Right forelimb (tissue), 1 donor: ENCODE data around the gene ITGA4.
"Not testable (repeated sequence)": the region's sequence is repeated elsewhere in the genome, so short reads cannot be mapped to it uniquely, and the experiment has no call there.

Source experiments
- DNase-seq: peaks from one replicate; pipeline ENCODE4 v3.0.0-alpha.2; 2018

The ITGA4 gene

DNA sequence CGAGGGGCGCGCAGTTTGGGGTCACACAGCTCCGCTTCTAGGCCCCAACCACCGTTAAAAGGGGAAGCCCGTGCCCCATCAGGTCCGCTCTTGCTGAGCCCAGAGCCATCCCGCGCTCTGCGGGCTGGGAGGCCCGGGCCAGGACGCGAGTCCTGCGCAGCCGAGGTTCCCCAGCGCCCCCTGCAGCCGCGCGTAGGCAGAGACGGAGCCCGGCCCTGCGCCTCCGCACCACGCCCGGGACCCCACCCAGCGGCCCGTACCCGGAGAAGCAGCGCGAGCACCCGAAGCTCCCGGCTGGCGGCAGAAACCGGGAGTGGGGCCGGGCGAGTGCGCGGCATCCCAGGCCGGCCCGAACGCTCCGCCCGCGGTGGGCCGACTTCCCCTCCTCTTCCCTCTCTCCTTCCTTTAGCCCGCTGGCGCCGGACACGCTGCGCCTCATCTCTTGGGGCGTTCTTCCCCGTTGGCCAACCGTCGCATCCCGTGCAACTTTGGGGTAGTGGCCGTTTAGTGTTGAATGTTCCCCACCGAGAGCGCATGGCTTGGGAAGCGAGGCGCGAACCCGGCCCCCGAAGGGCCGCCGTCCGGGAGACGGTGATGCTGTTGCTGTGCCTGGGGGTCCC, at the start of gene ITGA4:
ITGA4 (plus strand) TSS at position 266 of the 620 bp plus-strand sequence; CDS start at position 535, 269 bp downstream.
- DNase-seq, result peak; percentile 88

- DNase-seq, result no peak
These were observed 48.3 kb upstream of the ITGA4 start for GRCh38 chr2:181408861-181409260.

DNA sequence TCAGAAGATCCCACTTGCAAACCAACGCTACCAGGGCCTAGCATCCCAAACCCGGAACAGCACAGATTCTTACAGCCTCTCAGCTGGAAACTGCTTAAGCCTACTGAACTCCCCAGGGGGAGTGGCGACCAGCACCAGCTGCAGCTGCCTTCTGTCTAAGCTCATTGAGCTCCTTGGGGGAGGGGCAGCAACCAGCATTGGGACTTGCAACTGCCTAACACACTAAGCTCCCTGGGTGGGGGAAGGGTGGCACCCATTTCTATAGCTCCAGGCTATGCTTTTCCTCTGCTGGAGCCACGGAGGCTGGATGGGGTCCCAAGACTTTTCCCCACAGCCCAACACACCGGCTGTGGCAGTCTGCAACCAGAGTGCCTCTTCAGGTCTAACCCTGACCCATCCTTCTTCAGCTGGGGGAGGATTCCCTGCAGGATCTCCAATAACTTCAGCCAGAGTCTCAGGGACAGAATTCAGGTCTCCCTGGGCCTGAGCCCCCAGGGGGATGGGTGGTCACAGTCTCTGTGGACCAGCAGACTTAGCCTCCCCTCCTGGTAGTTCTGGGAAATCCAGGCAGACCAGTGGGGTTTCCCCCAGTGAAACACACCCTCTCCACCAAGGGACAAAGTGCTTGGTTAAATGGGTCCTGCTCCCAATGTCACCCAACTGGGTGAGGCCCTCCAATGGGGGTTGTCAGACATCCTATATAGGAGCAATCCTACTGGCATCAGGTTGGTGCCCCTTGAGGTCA, 45.9 kb upstream of the ITGA4 start:
- no peak for DNase-seq

DNA sequence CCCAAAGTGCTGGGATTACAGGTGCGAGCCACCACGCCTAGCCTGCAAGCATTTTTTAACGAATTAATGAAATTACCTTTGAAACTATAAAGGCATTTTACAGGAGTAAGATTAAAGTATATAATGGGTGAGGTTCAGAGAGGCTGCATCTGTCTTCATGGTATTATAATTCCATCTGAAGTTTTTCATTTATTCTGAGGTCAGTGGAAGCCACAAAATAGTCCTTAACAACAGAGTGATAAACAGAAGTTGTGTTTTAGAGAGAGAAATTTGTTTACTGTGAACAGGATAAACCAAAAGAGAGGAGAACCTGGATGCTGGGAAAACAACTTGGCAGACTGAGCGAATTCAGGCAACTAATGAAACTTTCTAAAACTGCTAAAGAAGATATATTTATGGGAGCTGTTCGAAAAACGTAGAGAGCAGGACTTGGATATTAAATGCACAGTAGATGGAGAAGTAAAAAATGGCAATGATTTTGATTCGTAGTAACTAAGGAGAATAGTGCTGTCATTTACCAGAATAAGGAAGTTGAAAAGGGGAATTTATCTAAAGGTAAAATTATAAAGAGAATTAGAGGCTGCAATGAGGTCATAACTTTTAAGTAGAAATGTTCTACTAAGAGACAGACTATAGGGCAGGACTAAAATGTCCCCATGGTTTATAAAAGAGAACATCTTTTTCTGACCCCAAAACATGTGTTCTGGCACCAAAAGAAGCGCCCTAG, 37.9 kb upstream of the ITGA4 start:
- DNase-seq, result no peak

DNA sequence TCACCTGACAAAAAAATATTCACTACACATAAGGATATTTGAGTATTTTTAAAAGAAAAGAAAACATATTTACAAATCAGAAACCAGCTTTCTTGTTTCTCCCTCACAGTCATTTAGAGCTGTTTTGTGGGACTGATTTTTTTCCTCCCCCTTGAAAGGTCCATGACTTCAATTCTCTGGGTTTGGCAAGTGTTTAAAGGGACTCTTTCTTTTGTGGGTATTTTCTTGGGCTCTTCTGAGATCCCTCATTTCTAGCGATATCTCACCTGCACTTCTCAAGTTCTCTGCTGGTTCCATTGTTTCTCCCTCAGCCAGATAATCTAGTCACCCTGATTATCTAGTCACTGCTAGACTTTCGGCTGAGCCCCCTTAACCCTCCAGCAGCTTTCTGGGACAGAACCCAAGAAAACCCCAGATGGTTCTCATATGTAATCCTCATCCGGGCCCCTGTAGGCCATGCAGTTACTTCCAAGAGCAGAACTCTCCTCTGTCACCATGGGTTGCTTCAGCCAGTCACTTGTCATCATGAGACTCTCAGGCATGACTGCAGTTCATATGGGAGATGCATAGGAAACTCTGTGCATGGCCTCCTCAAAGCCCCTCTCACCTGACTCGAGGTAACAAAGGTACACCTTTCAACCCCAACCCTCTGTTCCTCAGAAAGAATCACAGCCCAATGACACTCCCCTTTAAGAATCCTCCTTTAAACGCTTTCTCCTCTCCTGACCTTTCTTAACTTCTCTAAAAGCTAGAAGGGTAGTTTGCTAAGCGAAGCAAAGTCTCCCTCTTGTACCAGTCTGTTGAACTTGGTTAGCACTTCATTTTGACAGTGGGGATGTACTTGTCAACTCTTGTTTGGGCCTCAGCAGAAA, 36.7 kb upstream of the ITGA4 start:
- DNase-seq, result no peak

GRCh38 chr2:181421131-181421458, 36.1 kb upstream of the ITGA4 start:
- DNase-seq, result no peak

GRCh38 chr2:181421464-181421863, 35.7 kb upstream of the ITGA4 start:
- DNase-seq, result no peak

DNA sequence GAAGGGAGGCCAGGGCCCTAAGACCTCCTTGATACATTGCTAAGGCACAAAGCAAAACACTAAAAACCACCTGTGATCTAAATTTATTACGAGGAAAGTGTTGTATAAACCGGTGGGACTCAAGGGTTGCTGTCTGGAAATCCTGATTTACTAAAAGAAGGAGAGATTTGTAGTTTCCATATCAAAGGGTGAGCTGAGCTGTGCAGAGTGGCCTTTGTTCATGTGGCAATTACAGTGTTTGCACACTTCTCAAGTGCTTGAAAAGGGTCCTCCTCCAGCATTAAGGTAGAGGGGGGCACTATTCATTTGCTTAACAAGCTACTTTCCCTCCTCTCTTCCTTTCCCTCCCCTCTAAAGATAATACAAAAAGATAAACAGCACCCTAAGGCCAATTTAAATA, 30.5 kb upstream of the ITGA4 start:
- DNase-seq, result no peak

DNA sequence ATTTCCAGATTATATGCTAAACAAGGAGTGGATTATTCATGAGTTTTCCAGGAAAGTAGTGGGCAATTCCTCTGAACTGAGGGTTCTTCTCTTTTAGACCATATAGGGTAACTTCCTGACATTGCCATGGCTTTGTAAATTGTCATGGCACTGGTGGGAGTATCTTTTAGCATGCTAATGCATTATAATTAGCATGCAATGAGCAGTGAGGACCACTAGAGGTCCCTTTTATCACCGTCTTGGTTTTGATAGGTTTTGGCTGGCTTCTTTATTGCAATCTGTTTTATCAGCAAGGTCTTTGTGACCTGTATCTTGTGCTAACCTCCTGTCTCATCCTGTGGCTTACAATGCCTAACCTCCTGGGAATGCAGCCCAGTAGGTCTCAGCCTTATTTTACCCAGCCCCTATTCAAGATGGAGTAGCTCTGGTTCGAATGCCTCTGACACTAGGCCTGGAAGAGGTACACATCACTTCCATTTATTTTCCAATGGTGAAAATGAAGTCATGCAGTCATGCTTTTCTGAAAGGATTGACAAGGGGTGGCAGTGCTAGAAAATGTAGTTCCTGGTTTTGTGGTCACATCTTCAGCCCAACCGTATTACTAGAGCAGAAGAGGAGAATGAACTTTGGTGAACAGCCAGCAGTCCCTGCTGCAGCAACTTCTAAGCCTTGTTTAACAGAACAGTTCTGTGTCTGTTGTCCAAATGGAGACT, 26.6 kb upstream of the ITGA4 start:
- DNase-seq, result no peak

- DNase-seq, result no peak
These were observed 25.5 kb upstream of the ITGA4 start for GRCh38 chr2:181431674-181432073.

DNA sequence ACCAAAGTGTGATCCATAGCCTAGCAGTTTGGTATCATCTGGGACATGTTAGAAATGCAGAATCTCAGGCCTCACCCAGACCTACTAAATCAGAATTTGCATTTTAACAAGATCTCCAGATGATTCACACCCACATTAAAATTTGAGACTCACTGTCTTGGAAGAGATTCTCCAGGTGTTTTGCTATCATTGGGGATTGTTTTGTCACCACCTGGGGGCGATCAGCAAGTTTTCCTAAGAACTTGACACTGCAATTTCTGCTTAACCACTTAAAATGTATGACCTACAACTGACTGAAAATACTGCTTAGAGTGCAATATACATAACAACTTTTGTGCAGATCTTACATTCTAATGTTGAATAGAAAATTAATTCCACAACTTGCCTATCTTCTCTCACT, 18.9 kb upstream of the ITGA4 start:
- DNase-seq, result no peak

DNA sequence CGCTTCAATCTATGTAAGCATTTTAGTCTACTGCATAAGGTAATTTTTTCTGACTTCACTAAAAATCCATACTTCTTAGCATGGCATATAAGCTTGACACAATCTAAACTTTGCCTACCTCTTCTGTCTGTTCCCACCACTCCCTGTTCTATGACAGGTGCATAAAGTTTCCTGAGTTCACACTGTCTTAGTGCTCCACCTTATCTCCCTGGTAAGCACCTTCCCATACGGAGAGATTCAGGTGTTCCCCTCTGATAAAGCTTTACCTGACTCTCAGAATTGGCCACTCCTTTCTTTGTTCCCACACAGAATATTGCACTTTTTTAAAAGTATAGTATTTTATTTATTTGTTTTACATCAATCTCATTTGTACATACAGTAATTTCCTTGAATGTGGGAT, 16.8 kb upstream of the ITGA4 start:
- DNase-seq, result no peak

GRCh38 chr2:181440919-181441318, 16.3 kb upstream of the ITGA4 start:
- no peak for DNase-seq

- no peak for DNase-seq
These were observed 15.5 kb upstream of the ITGA4 start for GRCh38 chr2:181441670-181442069.

- no peak for DNase-seq
These were observed 12.5 kb upstream of the ITGA4 start for GRCh38 chr2:181444654-181445053.

- no peak for DNase-seq
These were observed 10.2 kb upstream of the ITGA4 start for GRCh38 chr2:181446985-181447384.

DNA sequence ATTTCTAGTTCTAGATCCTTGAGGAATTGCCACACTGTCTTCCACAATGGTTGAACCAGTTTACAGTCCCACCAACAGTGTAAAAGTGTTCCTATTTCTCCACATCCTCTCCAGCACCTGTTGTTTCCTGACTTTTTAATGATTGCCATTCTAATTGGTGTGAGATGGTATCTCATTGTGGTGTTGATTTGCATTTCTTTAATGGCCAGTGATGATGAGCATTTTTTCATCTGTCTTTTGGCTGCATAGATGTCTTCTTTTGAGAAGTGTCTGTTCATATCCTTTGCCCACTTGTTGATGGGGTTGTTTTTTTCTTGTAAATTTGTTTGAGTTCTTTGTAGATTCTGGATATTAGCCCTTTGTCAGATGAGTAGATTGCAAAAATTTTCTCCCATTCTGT, 7.9 kb upstream of the ITGA4 start:
- not testable (repeated sequence) for DNase-seq

DNA sequence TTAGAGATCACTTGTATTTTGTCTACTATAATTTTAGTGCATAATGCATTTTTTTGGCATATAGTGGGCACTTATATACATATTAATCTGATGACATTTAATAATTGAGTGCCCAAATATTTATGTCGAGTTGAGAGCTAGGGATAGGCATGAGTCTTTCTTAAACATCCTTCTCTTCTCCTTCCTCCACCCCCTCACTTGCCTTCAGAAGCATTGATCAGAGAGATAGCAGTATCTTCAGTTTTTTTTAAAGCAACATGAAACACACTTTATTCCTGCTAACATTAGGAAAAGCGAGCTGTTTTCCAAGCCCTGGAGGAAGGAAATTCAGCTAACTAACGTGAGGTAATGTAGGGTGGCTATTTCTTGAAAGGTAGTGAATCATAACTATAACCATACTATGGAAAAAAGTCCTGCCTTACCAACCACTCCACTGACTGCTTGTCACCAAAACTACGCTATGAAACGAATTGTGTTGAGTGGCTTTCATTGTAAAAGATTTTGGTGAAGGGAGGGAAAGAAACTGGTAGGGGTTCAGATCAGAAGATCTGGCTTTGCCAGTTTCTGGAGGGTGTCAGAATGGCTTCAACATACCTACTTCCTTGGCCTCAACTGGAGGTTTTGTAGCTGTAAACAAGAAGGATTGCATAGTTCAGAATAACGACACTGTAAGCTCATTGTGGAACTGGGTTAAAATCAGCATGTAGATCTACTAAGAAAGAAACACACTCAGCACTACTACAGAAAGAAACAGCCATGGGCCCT, 2.3 kb upstream of the ITGA4 start:
- no peak for DNase-seq

GRCh38 chr2:181456660-181457120, 496 bp upstream of the ITGA4 start:
- DNase-seq, result no peak

GRCh38 chr2:181457741-181458425, 697 bp downstream of the ITGA4 start:
- peak; percentile 56 for DNase-seq

DNA sequence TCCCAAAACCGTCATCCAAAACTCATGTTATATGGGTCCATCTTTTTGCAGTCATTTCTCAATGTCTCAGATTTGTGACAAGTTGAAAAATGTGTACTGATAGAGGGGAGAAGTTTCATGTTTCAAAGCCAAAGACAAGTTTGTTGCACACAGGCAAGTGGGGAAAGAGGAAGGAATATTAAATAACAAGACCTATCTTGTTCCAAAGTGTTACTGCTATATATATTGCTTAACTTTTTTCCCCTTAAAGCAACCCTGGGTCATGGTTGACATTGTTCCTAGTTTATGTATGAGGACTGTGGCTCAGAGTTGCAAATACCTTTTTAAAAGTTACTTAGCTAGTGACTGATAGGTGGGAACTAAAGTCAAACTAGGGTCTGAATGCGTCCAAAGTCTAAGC, 1.7 kb downstream of the ITGA4 start:
- DNase-seq, result no peak
